ENCODE data around the gene PID1. TPM values are rescaled to one million over a fixed set of nuclear protein-coding genes. Genes with fewer than 3 reads are reported as not detected.

Gene PID1
- polyA plus RNA-seq, 1 of the 3 experiments (the other 2 are of a cell fraction), result 0.16 TPM

GRCh38 chr2:229273723-229274338 is 2.7 kb upstream of the PID1 start:
- peak overlapping the region; percentile 38 for H3K4me2 ChIP-seq
- no peak overlapping the region for H3K27ac ChIP-seq (ENCODE audit: low read depth in 2 of 2, low read length in 1 of 2)
- H3K4me1 ChIP-seq (ENCODE audit: control insufficient read depth in 1 of 2, insufficient read depth in 2 of 2, low read depth in 1 of 2, low read length in 1 of 2), result peaks cover 0 to 2% of the 10 kb centered on the region in 2 experiments; a peak in 1 of 4 replicates
- no peaks in the 10 kb centered on the region for H3F3A ChIP-seq (replicated peaks; ENCODE audit: insufficient read depth)
- ChIA-PET CTCF (interaction anchor here (0.5 to 7.6 kb wide), 44 partner anchors 8 to 601 kb away, joined by 3 to 88 read pairs (median 3); no protein-coding TSS in a partner anchor), POLR2A (no interaction called here)
- H3K79me2 ChIP-seq (ENCODE audit: insufficient read depth), result no peaks in the 10 kb centered on the region
- DNase-seq, result peak; percentile 79
- no peaks in the 10 kb centered on the region for H3K36me3 ChIP-seq (replicated peaks in 1 of 2; ENCODE audit: control insufficient read depth in 1 of 2, insufficient read depth in 2 of 2, low read length in 1 of 2)
- H3K9me3 ChIP-seq, result no peaks in the 10 kb centered on the region
- no peak for TF ChIP-seq USF2 (IDR thresholded peaks at IDR 0.05; ENCODE audit: borderline replicate concordance, low read depth, low read length)
- TF ChIP-seq SMC3 (IDR thresholded peaks at IDR 0.05; ENCODE audit: low read depth, low read length), result peak; percentile 89
- peak; percentile 87 for TF ChIP-seq RAD21 (IDR thresholded peaks at IDR 0.05; ENCODE audit: low read length)
- no peak for TF ChIP-seq NRF1 (IDR thresholded peaks at IDR 0.05; ENCODE audit: low read depth, low read length)
- peak; percentile 74 for TF ChIP-seq CTCF (IDR thresholded peaks at IDR 0.05)
- H3K27me3 ChIP-seq (ENCODE audit: insufficient read depth), result no peaks in the 10 kb centered on the region
- no peak overlapping the region for H2AFZ ChIP-seq (ENCODE audit: low read depth)
- H3K9ac ChIP-seq, result no peak overlapping the region
- 28% methylated on average over 4 of the region's 4 CpGs for WGBS (ENCODE audit: low lambda C conversion rate)
- H4K20me1 ChIP-seq (ENCODE audit: insufficient read depth), result no peaks in the 10 kb centered on the region
- H3K9me2 ChIP-seq, result no peaks in the 10 kb centered on the region
- peak overlapping the region; percentile 29 to 47 for H3K4me3 ChIP-seq (ENCODE audit: low read depth in 2 of 2, low read length in 1 of 2)

DNA sequence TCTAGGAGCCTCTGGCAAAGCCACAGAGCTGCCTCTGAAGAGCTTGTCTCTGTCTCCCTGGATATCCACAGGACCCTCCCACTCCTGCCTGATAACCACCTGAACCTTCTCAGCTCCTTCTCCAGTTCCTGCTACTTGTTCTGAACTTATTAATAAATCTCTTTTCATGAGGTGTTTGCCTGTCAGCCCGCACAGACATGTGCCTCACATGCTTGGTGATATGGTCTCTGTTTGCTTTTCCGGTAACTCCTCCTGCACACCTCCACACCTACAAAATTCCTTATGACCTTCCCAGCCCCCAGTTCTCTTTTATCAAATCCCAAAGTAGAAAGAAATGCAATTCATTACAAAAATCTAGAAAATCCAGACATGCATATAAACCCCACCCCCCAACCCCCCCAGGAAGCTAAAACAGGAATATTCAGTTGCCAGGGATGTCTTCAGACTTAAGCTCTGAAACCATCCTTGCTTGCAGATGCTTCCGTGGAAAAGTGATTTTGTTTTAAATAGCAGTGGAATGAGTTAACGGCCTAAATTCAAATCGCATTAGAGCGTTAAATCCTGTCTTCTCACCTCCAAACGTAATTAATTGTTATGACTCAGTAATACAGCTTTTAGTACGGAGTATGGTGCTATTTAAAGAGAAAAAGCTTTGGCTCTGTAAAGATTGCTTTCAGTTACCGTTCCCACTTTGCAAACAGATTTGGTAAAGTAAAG is 2.1 kb upstream of the PID1 start:
- Histone ChIP-seq H3K27ac (ENCODE audit: low read depth in 2 of 2, low read length in 1 of 2) (no peak overlapping the region), H3K4me3 (ENCODE audit: low read depth in 2 of 2, low read length in 1 of 2) (peak overlapping the region; percentile 29 to 47), H3K9me2 (no peaks in the 10 kb centered on the region), H4K20me1 (ENCODE audit: insufficient read depth) (no peaks in the 10 kb centered on the region), H3K27me3 (ENCODE audit: insufficient read depth) (no peaks in the 10 kb centered on the region), H2AFZ (ENCODE audit: low read depth) (no peak overlapping the region), H3K9me3 (no peaks in the 10 kb centered on the region), H3K79me2 (ENCODE audit: insufficient read depth) (no peaks in the 10 kb centered on the region), H3K4me1 (ENCODE audit: control insufficient read depth in 1 of 2, insufficient read depth in 2 of 2, low read depth in 1 of 2, low read length in 1 of 2) (peaks cover 0 to 2% of the 10 kb centered on the region in 2 experiments; a peak in 1 of 4 replicates), H3K9ac (no peak overlapping the region), H3F3A (replicated peaks; ENCODE audit: insufficient read depth) (no peaks in the 10 kb centered on the region), H3K4me2 (peak overlapping the region; percentile 38), H3K36me3 (replicated peaks in 1 of 2; ENCODE audit: control insufficient read depth in 1 of 2, insufficient read depth in 2 of 2, low read length in 1 of 2) (no peaks in the 10 kb centered on the region)
- ChIA-PET CTCF (interaction anchor here (0.7 to 7.6 kb wide), 38 partner anchors 9 to 600 kb away, joined by 3 to 88 read pairs (median 4); no protein-coding TSS in a partner anchor), POLR2A (no interaction called here)
- DNase-seq, result no peak
- WGBS (ENCODE audit: low lambda C conversion rate), result 32% methylated on average over 9 of the region's 9 CpGs
- TF ChIP-seq, protein P1, sequence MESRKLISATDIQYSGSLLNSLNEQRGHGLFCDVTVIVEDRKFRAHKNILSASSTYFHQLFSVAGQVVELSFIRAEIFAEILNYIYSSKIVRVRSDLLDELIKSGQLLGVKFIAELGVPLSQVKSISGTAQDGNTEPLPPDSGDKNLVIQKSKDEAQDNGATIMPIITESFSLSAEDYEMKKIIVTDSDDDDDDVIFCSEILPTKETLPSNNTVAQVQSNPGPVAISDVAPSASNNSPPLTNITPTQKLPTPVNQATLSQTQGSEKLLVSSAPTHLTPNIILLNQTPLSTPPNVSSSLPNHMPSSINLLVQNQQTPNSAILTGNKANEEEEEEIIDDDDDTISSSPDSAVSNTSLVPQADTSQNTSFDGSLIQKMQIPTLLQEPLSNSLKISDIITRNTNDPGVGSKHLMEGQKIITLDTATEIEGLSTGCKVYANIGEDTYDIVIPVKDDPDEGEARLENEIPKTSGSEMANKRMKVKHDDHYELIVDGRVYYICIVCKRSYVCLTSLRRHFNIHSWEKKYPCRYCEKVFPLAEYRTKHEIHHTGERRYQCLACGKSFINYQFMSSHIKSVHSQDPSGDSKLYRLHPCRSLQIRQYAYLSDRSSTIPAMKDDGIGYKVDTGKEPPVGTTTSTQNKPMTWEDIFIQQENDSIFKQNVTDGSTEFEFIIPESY (IDR thresholded peaks at IDR 0.05; ENCODE audit: borderline replicate concordance, low read depth), result no peak
- TF ChIP-seq MAX (IDR thresholded peaks at IDR 0.05; ENCODE audit: low read depth) (no peak), PBX3 (IDR thresholded peaks at IDR 0.05) (no peak), IRF3 (IDR thresholded peaks at IDR 0.05; ENCODE audit: low read depth, low read length) (no peak), MXI1 (IDR thresholded peaks at IDR 0.05; ENCODE audit: low read depth, low read length) (no peak), RAD21 (IDR thresholded peaks at IDR 0.05; ENCODE audit: low read length) (no peak), POLR2AphosphoS5 (IDR thresholded peaks at IDR 0.05; ENCODE audit: low read depth, low read length) (no peak), JUND (IDR thresholded peaks at IDR 0.05) (no peak), RFX5 (IDR thresholded peaks at IDR 0.05; ENCODE audit: low read length) (no peak), USF2 (IDR thresholded peaks at IDR 0.05; ENCODE audit: borderline replicate concordance, low read depth, low read length) (no peak), MEF2A (IDR thresholded peaks at IDR 0.05; ENCODE audit: borderline replicate concordance, low read depth) (no peak)
